Measurements from ENCODE around the gene SPEM1. TPM values are rescaled to one million over a fixed set of nuclear protein-coding genes. Genes with fewer than 3 reads are reported as not detected.

The SPEM1 gene
- total and polyA plus RNA-seq, 10 of the 15 experiments (the other 5 are each of a cell fraction or from before 2014, with no cell fraction given): not detected

GRCh38 chr17:7383371-7383741 is 36.8 kb upstream of the SPEM1 start (continued):
- no peak for TF ChIP-seq ZBTB11 (CRISPR knock-in tag; IDR thresholded peaks at IDR 0.05)
- TF ChIP-seq EZH2 (IDR thresholded peaks at IDR 0.05; ENCODE audit: borderline replicate concordance, control insufficient read depth, low read depth, low read length): no peak
- TF ChIP-seq NFXL1 (IDR thresholded peaks at IDR 0.05; ENCODE audit: borderline replicate concordance): no peak
- no peak for TF ChIP-seq BMI1 (IDR thresholded peaks at IDR 0.05; ENCODE audit: borderline replicate concordance)
- no peak for TF ChIP-seq TCF3 (IDR thresholded peaks at IDR 0.05; ENCODE audit: borderline replicate concordance, insufficient read depth, low read depth, low read length)
- TF ChIP-seq USF2 (IDR thresholded peaks at IDR 0.05; ENCODE audit: borderline replicate concordance, low read depth, low read length): no peak
- TF ChIP-seq RBBP5 (conservative IDR thresholded peaks at IDR 0.05): no peak

Data from GM12878 (cell line).